Testis (tissue), 5 donors: Measurements from ENCODE around the gene EEF1G. TPM values are rescaled to one million over a fixed set of nuclear protein-coding genes. Genes with fewer than 3 reads are reported as not detected.
"Not testable (repeated sequence)": the region's sequence is repeated elsewhere in the genome, so short reads cannot be mapped to it uniquely, and the experiment has no call there.

ENCODE experiments used
- DNase-seq: peaks from one replicate; pipeline ENCODE4 v3.0.0-alpha.2; 2019
- H3K27ac ChIP-seq, 2 donors: fragments of 200-600 bp; sonication (generic); one replicate each; pipeline ENCODE4 v1.5.1; 2019
- H3K27me3 ChIP-seq: fragments of 200-600 bp; sonication (generic); one replicate; pipeline ENCODE4 v1.5.1; 2019
- H3K36me3 ChIP-seq: fragments of 200-600 bp; sonication (generic); one replicate; pipeline ENCODE4 v1.5.1; 2017; ENCODE audit warnings: low read depth; ENCODE audit errors: missing control alignments
- H3K4me1 ChIP-seq: fragments of 200-600 bp; sonication (generic); one replicate; pipeline ENCODE4 v1.5.1; 2019
- H3K4me3 ChIP-seq, 2 donors: fragments of 200-600 bp; sonication (generic); one replicate each; pipeline ENCODE4 v1.5.1; 2017 to 2019
- H3K9me3 ChIP-seq: fragments of 200-600 bp; sonication (generic); one replicate; pipeline ENCODE4 v1.5.1; 2017
- POLR2A ChIP-seq: fragments of 450-650 bp; IDR thresholded peaks from one replicate; pipeline ENCODE4 v1.6.1; 2017; ENCODE audit warnings: antibody characterized with exemption, mild to moderate bottlenecking, moderate library complexity
- WGBS, 2 donors: methylation state at CpG; one replicate each; pipeline ENCODE4 v1.1.5; 2018; 5-methylcytosine and 5-hydroxymethylcytosine counted together
- intact Hi-C: fragments of 100-400 bp; cut with DNase I; formaldehyde crosslinking; loops from one replicate; pipeline ENCODE4 v1.15.1; 2023; ENCODE audit warnings: low total_unique reads
- long read RNA-seq, 2 donors: transcript quantifications; one replicate each; lab custom pipeline, GENCODE V29; 2026
- polyA plus RNA-seq: library from polyadenylated mRNA; stranded (reverse); fragments of 350-450 nt; fragmentation: Illumina TruSeq; extraction: RNeasy Lipid Tissue Mini Kit (QIAGEN cat#74804); gene quantifications from one replicate; pipeline ENCODE4 v1.2.3, GENCODE V29; 2014; ENCODE audit warnings: low read depth, low replicate concordance; ENCODE audit not compliant: insufficient read depth
- total RNA-seq, 2 donors: library from RNA; depleted of rRNA; stranded (reverse); fragments of >200 nt; gene quantifications; one replicate each; pipeline ENCODE4 v1.2.3, GENCODE V29; 2016
- TF ChIP-seq, protein P1 (sequence below), 3 experiments: fragments of 450-650 bp in 2 of 3; fragments of 200-600 bp in 1 of 3; sonication (generic) in 1 of 3; IDR thresholded peaks; one replicate each; pipeline ENCODE4 v1.5.1; 2016 to 2019; ENCODE audit warnings: antibody characterized with exemption in 3 of 3, mild to moderate bottlenecking in 2 of 3, moderate library complexity in 1 of 3

EEF1G gene
- total RNA-seq (100 to 1,000 TPM; 607 to 868 TPM), polyA plus RNA-seq (1,165 TPM)
- long read RNA-seq, donor 1, transcript EEF1G-201 (10 exons, 1,523 nt): major isoform, 723 of 1,173 reads
- long read RNA-seq, donor 1, transcript EEF1G-203 (9 exons, 2,496 nt): minor isoform, 76 of 1,173 reads
- long read RNA-seq, donor 1, partial matches to known transcripts: 374 of 1,173 reads
- long read RNA-seq, donor 1, other reads (novel, unspliced or antisense): 0 of 1,173 reads
- long read RNA-seq, donor 2, transcript EEF1G-203 (9 exons, 2,496 nt): minor isoform, 113 of 639 reads
- long read RNA-seq, donor 2, transcript EEF1G-201 (10 exons, 1,523 nt): major isoform, 331 of 639 reads
- long read RNA-seq, donor 2, partial matches to known transcripts: 190 of 639 reads
- long read RNA-seq, donor 2, other reads (novel, unspliced or antisense): 5 of 639 reads

- TF ChIP-seq, protein P1, sequence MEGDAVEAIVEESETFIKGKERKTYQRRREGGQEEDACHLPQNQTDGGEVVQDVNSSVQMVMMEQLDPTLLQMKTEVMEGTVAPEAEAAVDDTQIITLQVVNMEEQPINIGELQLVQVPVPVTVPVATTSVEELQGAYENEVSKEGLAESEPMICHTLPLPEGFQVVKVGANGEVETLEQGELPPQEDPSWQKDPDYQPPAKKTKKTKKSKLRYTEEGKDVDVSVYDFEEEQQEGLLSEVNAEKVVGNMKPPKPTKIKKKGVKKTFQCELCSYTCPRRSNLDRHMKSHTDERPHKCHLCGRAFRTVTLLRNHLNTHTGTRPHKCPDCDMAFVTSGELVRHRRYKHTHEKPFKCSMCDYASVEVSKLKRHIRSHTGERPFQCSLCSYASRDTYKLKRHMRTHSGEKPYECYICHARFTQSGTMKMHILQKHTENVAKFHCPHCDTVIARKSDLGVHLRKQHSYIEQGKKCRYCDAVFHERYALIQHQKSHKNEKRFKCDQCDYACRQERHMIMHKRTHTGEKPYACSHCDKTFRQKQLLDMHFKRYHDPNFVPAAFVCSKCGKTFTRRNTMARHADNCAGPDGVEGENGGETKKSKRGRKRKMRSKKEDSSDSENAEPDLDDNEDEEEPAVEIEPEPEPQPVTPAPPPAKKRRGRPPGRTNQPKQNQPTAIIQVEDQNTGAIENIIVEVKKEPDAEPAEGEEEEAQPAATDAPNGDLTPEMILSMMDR (IDR thresholded peaks at IDR 0.05): no peak
- peak; percentile 74 for TF ChIP-seq POLR2A
- Histone ChIP-seq H3K27ac (peak within 1 kb of the TSS; percentile 90 to 95), H3K4me3 (peak within 1 kb of the TSS; percentile 69 to 95), H3K4me1 (peaks cover 28% of the 10 kb centered on the region), H3K9me3 (no peaks in the 10 kb centered on the region), H3K36me3 (no peaks in the 10 kb centered on the region), H3K27me3 (no peaks in the 10 kb centered on the region)
- WGBS, 2 donors: 0% methylated on average over 41 to 46 of the region's 46 CpGs
- DNase-seq: peak; percentile 100
- intact Hi-C loops: no loop called here
Observed at GRCh38 chr11:62573592-62574362, at the start of gene EEF1G. TSS of gene EEF1G (minus strand) at chr11:62573891. CDS start at chr11:62573842, 49 bp downstream.

- intact Hi-C loops: no loop called here
- Histone ChIP-seq H3K36me3 (no peaks in the 10 kb centered on the region), H3K27me3 (no peaks in the 10 kb centered on the region), H3K4me3 (peak overlapping the region; percentile 79 to 94), H3K9me3 (no peaks in the 10 kb centered on the region), H3K27ac (peak overlapping the region; percentile 81 to 84), H3K4me1 (peaks cover 7% of the 10 kb centered on the region)
- no peak for DNase-seq
- WGBS, 2 donors: 67 to 86% methylated on average over 7 of the region's 7 CpGs
- TF ChIP-seq POLR2A: no peak
- TF ChIP-seq, protein P1 (IDR thresholded peaks at IDR 0.05): no peak
Observed at GRCh38 chr11:62622476-62623089, 48.9 kb upstream of the EEF1G start.

- peak within 1 kb of the TSS; percentile 81 to 84 for H3K27ac ChIP-seq
- no peaks in the 10 kb centered on the region for H3K9me3 ChIP-seq
- peak within 1 kb of the TSS; percentile 79 to 94 for H3K4me3 ChIP-seq
- H3K27me3 ChIP-seq: no peaks in the 10 kb centered on the region
- DNase-seq: peak; percentile 98
- 1% methylated on average over 18 to 76 of the region's 77 CpGs for WGBS, 2 donors
- H3K4me1 ChIP-seq: peaks cover 7% of the 10 kb centered on the region
- H3K36me3 ChIP-seq: no peaks in the 10 kb centered on the region
- TF ChIP-seq POLR2A: peak; percentile 20
- TF ChIP-seq, protein P1 (IDR thresholded peaks at IDR 0.05): peak in 2 of 3 experiments; percentile 27 to 30
- intact Hi-C loops: no loop called here
Observed at GRCh38 chr11:62621567-62622470, 48.1 kb upstream of the EEF1G start, which contains the start of gene B3GAT3. TSS of gene B3GAT3 (minus strand) at chr11:62621986. CDS start at chr11:62621947, 39 bp downstream.

GRCh38 chr11:62621027-62621566, 47.4 kb upstream of the EEF1G start:
- no peaks in the 10 kb centered on the region for H3K36me3 ChIP-seq
- no peaks in the 10 kb centered on the region for H3K27me3 ChIP-seq
- 21 to 23% methylated on average over 8 of the region's 8 CpGs for WGBS, 2 donors
- H3K27ac ChIP-seq: peak overlapping the region; percentile 81 to 84
- no peaks in the 10 kb centered on the region for H3K9me3 ChIP-seq
- no peak for DNase-seq
- H3K4me1 ChIP-seq: peaks cover 7% of the 10 kb centered on the region
- peak overlapping the region; percentile 79 to 94 for H3K4me3 ChIP-seq
- TF ChIP-seq POLR2A: no peak
- TF ChIP-seq, protein P1 (IDR thresholded peaks at IDR 0.05): no peak
- intact Hi-C loops: no loop called here

GRCh38 chr11:62616957-62617356, 43.3 kb upstream of the EEF1G start:
- H3K27me3 ChIP-seq, H3K36me3 ChIP-seq, H3K9me3 ChIP-seq, DNase-seq, intact Hi-C loops, H3K27ac ChIP-seq, H3K4me3 ChIP-seq: not testable (repeated sequence)
- WGBS, 2 donors: 91% methylated on average over 14 of the region's 14 CpGs; no CpG with 5 or more reads in 1 of the 2 donors
- H3K4me1 ChIP-seq: peaks cover 12% of the 10 kb centered on the region
